H1 (cell line): ENCODE measurements around the gene ASCL2.

Experiments used
- NRF1 ChIP-seq: IDR thresholded peaks from 2 replicates; pipeline ENCODE4 v1.6.1; 2011; ENCODE audit warnings: mild to moderate bottlenecking, low read depth, low read length, improper control_type of control experiment
- POLR2A ChIP-seq, 2 experiments: IDR thresholded peaks; 1 replicate in 1 of 2; 2 replicates in 1 of 2; pipeline ENCODE4 v1.6.1; 2011; ENCODE audit warnings: low read depth in 2 of 2, low read length in 2 of 2, mild to moderate bottlenecking in 2 of 2; ENCODE audit errors: control extremely low read depth in 1 of 2
- SP1 ChIP-seq: IDR thresholded peaks from 2 replicates; pipeline ENCODE4 v1.6.1; 2011; ENCODE audit warnings: low read depth, low read length
- TF ChIP-seq, protein P1 (sequence below), 3 experiments: IDR thresholded peaks; 1 replicate in 2 of 3; 2 replicates in 1 of 3; pipeline versions ENCODE4 v1.5.1 to v1.6.1; 2011; ENCODE audit warnings: low read length in 3 of 3, mild to moderate bottlenecking in 3 of 3, inconsistent platforms in 2 of 3, low read depth in 1 of 3, moderate library complexity in 1 of 3; ENCODE audit not compliant: insufficient read depth in 1 of 3; ENCODE audit errors: control extremely low read depth in 1 of 3
- TF ChIP-seq, protein P2 (sequence below): IDR thresholded peaks from 2 replicates; pipeline ENCODE4 v1.6.1; 2012; ENCODE audit warnings: low read length, inconsistent platforms

DNA sequence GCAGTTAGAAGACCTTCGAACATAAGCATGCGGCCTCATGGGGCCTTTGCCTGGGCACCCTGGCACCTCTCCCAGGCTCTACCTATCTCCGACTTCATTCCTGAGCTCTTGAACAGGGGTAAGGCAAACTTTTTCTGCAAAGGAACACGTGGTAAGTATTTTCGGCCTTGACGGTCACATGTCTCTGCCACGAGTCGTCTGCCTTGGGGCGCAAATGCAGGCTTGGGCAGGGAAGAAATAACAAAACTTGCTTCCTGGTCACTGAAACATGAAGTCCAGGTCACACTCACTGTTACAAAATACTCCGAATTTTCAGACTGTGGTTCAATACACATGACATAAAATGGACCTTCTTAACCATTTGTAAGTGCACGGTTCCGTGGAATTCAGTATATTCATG is 3.4 kb upstream of the ASCL2 start:
- TF ChIP-seq POLR2A (IDR thresholded peaks at IDR 0.05; ENCODE audit: control extremely low read depth in 1 of 2, low read depth in 2 of 2, low read length in 2 of 2) (no peak), SP1 (no peak), NRF1 (no peak)
- TF ChIP-seq, protein P1, sequence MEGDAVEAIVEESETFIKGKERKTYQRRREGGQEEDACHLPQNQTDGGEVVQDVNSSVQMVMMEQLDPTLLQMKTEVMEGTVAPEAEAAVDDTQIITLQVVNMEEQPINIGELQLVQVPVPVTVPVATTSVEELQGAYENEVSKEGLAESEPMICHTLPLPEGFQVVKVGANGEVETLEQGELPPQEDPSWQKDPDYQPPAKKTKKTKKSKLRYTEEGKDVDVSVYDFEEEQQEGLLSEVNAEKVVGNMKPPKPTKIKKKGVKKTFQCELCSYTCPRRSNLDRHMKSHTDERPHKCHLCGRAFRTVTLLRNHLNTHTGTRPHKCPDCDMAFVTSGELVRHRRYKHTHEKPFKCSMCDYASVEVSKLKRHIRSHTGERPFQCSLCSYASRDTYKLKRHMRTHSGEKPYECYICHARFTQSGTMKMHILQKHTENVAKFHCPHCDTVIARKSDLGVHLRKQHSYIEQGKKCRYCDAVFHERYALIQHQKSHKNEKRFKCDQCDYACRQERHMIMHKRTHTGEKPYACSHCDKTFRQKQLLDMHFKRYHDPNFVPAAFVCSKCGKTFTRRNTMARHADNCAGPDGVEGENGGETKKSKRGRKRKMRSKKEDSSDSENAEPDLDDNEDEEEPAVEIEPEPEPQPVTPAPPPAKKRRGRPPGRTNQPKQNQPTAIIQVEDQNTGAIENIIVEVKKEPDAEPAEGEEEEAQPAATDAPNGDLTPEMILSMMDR (IDR thresholded peaks at IDR 0.05; ENCODE audit: control extremely low read depth in 1 of 3, insufficient read depth in 1 of 3, low read depth in 1 of 3, low read length in 3 of 3) = no peak
- TF ChIP-seq, protein P2, sequence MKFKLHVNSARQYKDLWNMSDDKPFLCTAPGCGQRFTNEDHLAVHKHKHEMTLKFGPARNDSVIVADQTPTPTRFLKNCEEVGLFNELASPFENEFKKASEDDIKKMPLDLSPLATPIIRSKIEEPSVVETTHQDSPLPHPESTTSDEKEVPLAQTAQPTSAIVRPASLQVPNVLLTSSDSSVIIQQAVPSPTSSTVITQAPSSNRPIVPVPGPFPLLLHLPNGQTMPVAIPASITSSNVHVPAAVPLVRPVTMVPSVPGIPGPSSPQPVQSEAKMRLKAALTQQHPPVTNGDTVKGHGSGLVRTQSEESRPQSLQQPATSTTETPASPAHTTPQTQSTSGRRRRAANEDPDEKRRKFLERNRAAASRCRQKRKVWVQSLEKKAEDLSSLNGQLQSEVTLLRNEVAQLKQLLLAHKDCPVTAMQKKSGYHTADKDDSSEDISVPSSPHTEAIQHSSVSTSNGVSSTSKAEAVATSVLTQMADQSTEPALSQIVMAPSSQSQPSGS = no peak
